Caco-2 (cell line): Measurements from ENCODE around the gene FBXL15. TPM values are rescaled to one million over a fixed set of nuclear protein-coding genes. Genes with fewer than 3 reads are reported as not detected.

Experiments used
- BruUV-seq: library from RNA; stranded (reverse); fragments of 400-500 nt; replicated peaks from 2 replicates; lab custom pipeline; 2021; lab: Mats Ljungman, UMichigan
- CTCF ChIA-PET: fragments of 300-600 bp; sonication (Branson Sonifier 250); formaldehyde crosslinking; loops from one replicate; lab custom pipeline; 2022; ENCODE audit warnings: antibody characterized with exemption; lab: Charles Lee
- POLR2A ChIA-PET: fragments of 300-600 bp; sonication (Branson Sonifier 250); formaldehyde crosslinking; loops from one replicate; lab custom pipeline; 2022; ENCODE audit warnings: antibody characterized with exemption; lab: Charles Lee
- DNase-seq, 2 experiments: peaks; one replicate each; pipeline versions ENCODE4 v3.0.0 to v3.0.0-alpha.2; 2020 to 2022
- H3K27me3 ChIP-seq: replicated peaks from 2 replicates; pipeline ENCODE4 v1.6.0; 2011; ENCODE audit warnings: low read length; ENCODE audit not compliant: control insufficient read depth, insufficient read depth
- H3K36me3 ChIP-seq: 2 replicates; pipeline ENCODE4 v1.5.1; 2011; ENCODE audit warnings: low read length; ENCODE audit not compliant: control insufficient read depth, insufficient read depth
- H3K4me1 ChIP-seq: fragments of 250-450 bp; sonication (Bioruptor Pico); 2 replicates; pipeline ENCODE4 v1.5.1; 2020; ENCODE audit warnings: mild to moderate bottlenecking
- H3K4me3 ChIP-seq: 2 replicates; pipeline ENCODE4 v1.5.1; 2011; ENCODE audit warnings: low read depth, mild to moderate bottlenecking, control low read depth, low read length
- H3K9me3 ChIP-seq: fragments of 250-450 bp; sonication (Bioruptor Pico); 2 replicates; pipeline ENCODE4 v1.5.1; 2020; ENCODE audit warnings: mild to moderate bottlenecking, moderate library complexity
- H3K27ac Mint-ChIP-seq: one replicate; pipeline ENCODE4 v1.8.0; 2022; ENCODE audit warnings: mixed read lengths; ENCODE audit not compliant: unreplicated experiment
- H3K27me3 Mint-ChIP-seq: one replicate; pipeline ENCODE4 v1.8.0; 2022; ENCODE audit warnings: mixed read lengths; ENCODE audit not compliant: insufficient read depth, unreplicated experiment
- H3K36me3 Mint-ChIP-seq: one replicate; pipeline ENCODE4 v1.8.0; 2022; ENCODE audit warnings: mild to moderate bottlenecking, mixed read lengths; ENCODE audit not compliant: insufficient read depth, unreplicated experiment
- H3K4me1 Mint-ChIP-seq: one replicate; pipeline ENCODE4 v1.8.0; 2022; ENCODE audit warnings: low read depth, mixed read lengths; ENCODE audit not compliant: unreplicated experiment
- H3K4me3 Mint-ChIP-seq: one replicate; pipeline ENCODE4 v1.8.0; 2022; ENCODE audit warnings: mild to moderate bottlenecking, moderate library complexity, mixed read lengths; ENCODE audit not compliant: unreplicated experiment
- H3K9me3 Mint-ChIP-seq: one replicate; pipeline ENCODE4 v1.8.0; 2022; ENCODE audit warnings: mixed read lengths; ENCODE audit not compliant: unreplicated experiment
- intact Hi-C: fragments of 100-400 bp; cut with micrococcal nuclease; formaldehyde crosslinking; loops from one replicate; pipeline ENCODE4 v1.10.0; 2022; ENCODE audit not compliant: unreplicated experiment
- total RNA-seq: library from RNA; stranded (reverse); gene quantifications from 2 replicates; pipeline ENCODE4 v1.2.3, GENCODE V29; 2022
- TF ChIP-seq, protein P1 (sequence below), 2 experiments: fragments of 200-600 bp in 1 of 2; IDR thresholded peaks; 1 replicate in 1 of 2; 2 replicates in 1 of 2; pipeline versions ENCODE4 v1.5.1 to v1.8.0; 2011 to 2022; ENCODE audit warnings: antibody characterized with exemption in 1 of 2, control low read depth in 1 of 2, inconsistent platforms in 1 of 2, low read depth in 1 of 2, low read length in 1 of 2, mild to moderate bottlenecking in 1 of 2, moderate library complexity in 1 of 2; ENCODE audit not compliant: insufficient read depth in 1 of 2, severe bottlenecking in 1 of 2, unreplicated experiment in 1 of 2

The FBXL15 gene
- total RNA-seq, 1 experiment from 2014 or later, result 7.9 TPM

DNA sequence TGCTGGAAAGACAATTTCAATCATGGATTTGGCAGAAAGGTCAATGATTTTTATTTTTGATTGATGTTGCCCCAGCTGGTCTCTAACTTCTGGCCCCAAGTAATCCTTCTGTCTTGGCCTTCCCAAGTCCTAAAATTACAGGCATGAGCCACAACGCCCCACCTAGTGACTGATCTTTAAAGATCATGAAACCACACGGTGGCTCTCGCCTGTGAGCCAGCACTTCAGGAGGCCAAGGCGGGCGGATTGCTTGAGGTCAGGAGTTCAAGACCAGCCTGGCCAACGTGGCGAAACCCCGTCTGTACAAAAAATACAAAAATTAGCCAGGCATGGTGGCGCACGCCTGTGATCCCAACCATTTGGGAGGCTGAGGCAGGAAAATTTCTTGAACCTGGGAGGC lies 43.3 kb downstream of the FBXL15 start:
- CTCF ChIA-PET, result interaction anchor here (0.6 to 1.7 kb wide), 2 partner anchors 57 to 120 kb away, joined by 5 read pairs; no protein-coding TSS in a partner anchor
- Mint-ChIP-seq H3K4me3 (peak overlapping the region; percentile 96), H3K27me3 (no peaks in the 10 kb centered on the region), H3K9me3 (no peaks in the 10 kb centered on the region), H3K27ac (peak overlapping the region; percentile 87), H3K36me3 (peaks cover 30% of the 10 kb centered on the region), H3K4me1 (peaks cover 18% of the 10 kb centered on the region)
- H3K4me1 ChIP-seq, result peaks cover 25% of the 10 kb centered on the region
- TF ChIP-seq, protein P1, sequence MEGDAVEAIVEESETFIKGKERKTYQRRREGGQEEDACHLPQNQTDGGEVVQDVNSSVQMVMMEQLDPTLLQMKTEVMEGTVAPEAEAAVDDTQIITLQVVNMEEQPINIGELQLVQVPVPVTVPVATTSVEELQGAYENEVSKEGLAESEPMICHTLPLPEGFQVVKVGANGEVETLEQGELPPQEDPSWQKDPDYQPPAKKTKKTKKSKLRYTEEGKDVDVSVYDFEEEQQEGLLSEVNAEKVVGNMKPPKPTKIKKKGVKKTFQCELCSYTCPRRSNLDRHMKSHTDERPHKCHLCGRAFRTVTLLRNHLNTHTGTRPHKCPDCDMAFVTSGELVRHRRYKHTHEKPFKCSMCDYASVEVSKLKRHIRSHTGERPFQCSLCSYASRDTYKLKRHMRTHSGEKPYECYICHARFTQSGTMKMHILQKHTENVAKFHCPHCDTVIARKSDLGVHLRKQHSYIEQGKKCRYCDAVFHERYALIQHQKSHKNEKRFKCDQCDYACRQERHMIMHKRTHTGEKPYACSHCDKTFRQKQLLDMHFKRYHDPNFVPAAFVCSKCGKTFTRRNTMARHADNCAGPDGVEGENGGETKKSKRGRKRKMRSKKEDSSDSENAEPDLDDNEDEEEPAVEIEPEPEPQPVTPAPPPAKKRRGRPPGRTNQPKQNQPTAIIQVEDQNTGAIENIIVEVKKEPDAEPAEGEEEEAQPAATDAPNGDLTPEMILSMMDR (IDR thresholded peaks at IDR 0.05; ENCODE audit: insufficient read depth in 1 of 2, low read depth in 1 of 2, low read length in 1 of 2, severe bottlenecking in 1 of 2, unreplicated experiment in 1 of 2), result no peak
- intact Hi-C loops, result loop anchor here (1.0 to 2.0 kb wide), 4 partner anchors 7 to 70 kb away; partner anchors contain the start of gene CUEDC2
- POLR2A ChIA-PET, result interaction anchor here (0.9 kb wide), 1 partner anchor 31 kb away, joined by 3 read pairs; the partner anchor contains the start of gene CUEDC2
- H3K4me3 ChIP-seq, result no peak overlapping the region
- no peaks in the 10 kb centered on the region for H3K9me3 ChIP-seq
- H3K36me3 ChIP-seq, result no peaks in the 10 kb centered on the region
- no peak for DNase-seq
- BruUV-seq, result TSS peak; percentile 54
- no peaks in the 10 kb centered on the region for H3K27me3 ChIP-seq

DNA sequence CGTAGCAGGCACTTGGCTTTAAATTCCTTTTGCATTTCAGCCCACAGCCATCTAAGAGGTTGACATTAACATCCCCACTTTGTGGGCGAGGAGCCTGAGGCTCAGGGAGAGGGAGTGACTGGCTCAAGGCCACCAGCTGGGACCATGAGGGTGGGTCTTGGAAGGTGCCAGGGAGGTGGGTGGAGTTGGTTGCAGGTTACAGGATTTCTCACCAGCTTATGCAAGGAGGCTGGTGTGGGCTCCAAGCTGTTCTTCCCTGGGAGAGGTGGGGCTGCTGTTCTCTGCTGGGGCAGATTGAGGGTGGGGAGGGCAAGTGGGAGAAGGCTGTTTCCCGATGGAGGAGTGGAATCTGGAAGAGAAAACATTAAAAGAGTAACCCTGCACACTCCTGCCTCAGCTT lies 44.8 kb downstream of the FBXL15 start:
- Histone ChIP-seq H3K27me3 (no peaks in the 10 kb centered on the region), H3K4me3 (no peak overlapping the region), H3K9me3 (no peaks in the 10 kb centered on the region), H3K4me1 (peaks cover 22% of the 10 kb centered on the region), H3K36me3 (no peaks in the 10 kb centered on the region; the same call in 1 of the 2 replicates)
- Mint-ChIP-seq H3K36me3 (peaks cover 36% of the 10 kb centered on the region), H3K4me3 (no peak overlapping the region), H3K4me1 (peaks cover 18% of the 10 kb centered on the region), H3K9me3 (no peaks in the 10 kb centered on the region), H3K27ac (no peak overlapping the region), H3K27me3 (no peaks in the 10 kb centered on the region)
- intact Hi-C loops, result no loop called here
- ChIA-PET CTCF (interaction anchor here (0.7 kb wide), 1 partner anchor 17 kb away, joined by 4 read pairs; no protein-coding TSS in a partner anchor), POLR2A (no interaction called here)
- TF ChIP-seq, protein P1 (IDR thresholded peaks at IDR 0.05; ENCODE audit: insufficient read depth in 1 of 2, low read depth in 1 of 2, low read length in 1 of 2, severe bottlenecking in 1 of 2, unreplicated experiment in 1 of 2), result no peak
- BruUV-seq, result no TSS peak
- no peak for DNase-seq

DNA sequence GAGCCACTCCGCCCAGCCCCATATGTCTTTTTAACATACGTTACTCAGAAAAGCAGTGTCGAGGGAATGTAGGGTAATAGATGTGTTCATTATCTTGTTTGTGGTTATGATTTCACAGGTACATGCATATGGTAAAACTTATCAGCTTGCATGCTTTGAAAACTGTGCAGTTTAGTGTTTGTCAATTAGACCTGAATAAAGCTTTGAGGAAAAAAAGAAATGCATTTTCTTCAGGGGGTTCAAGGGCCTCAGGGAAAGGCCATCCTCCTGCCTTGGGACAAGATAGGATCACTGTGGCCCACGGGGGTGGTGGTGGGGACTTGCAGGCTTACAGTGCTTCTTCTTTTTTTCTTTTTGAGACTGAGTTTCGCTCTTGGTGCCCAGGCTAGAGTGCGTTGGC lies 46.7 kb downstream of the FBXL15 start:
- Histone ChIP-seq H3K4me3 (no peak overlapping the region), H3K36me3 (no peaks in the 10 kb centered on the region; the same call in 1 of the 2 replicates), H3K27me3 (no peaks in the 10 kb centered on the region), H3K9me3 (no peaks in the 10 kb centered on the region), H3K4me1 (peaks cover 17% of the 10 kb centered on the region)
- ChIA-PET POLR2A (no interaction called here), CTCF (no interaction called here)
- H3K4me1 Mint-ChIP-seq, result peaks cover 17% of the 10 kb centered on the region
- H3K9me3 Mint-ChIP-seq, result no peaks in the 10 kb centered on the region
- no peaks in the 10 kb centered on the region for H3K27me3 Mint-ChIP-seq
- DNase-seq, result no peak
- H3K27ac Mint-ChIP-seq, result no peak overlapping the region
- no TSS peak for BruUV-seq
- H3K36me3 Mint-ChIP-seq, result peaks cover 36% of the 10 kb centered on the region
- intact Hi-C loops, result no loop called here
- no peak overlapping the region for H3K4me3 Mint-ChIP-seq
- TF ChIP-seq, protein P1 (IDR thresholded peaks at IDR 0.05; ENCODE audit: insufficient read depth in 1 of 2, low read depth in 1 of 2, low read length in 1 of 2, severe bottlenecking in 1 of 2, unreplicated experiment in 1 of 2), result no peak
